GM10248 (cell line): Measurements from ENCODE around the gene HIP1R.

Experiments
- CTCF ChIA-PET: fragments of 300-600 bp; sonication (Branson Sonifier 250); formaldehyde crosslinking; extraction: SDS; loops from one replicate; lab custom pipeline; 2021; ENCODE audit warnings: antibody characterized with exemption; lab: Yijun Ruan, JAX
- POLR2A ChIA-PET: fragments of 350-650 bp; sonication (Branson Sonifier 250); formaldehyde crosslinking; extraction: SDS; loops from one replicate; lab custom pipeline; 2020; ENCODE audit warnings: antibody characterized with exemption; lab: Yijun Ruan, JAX
- DNase-seq: peaks from one replicate; pipeline ENCODE4 v3.0.0; 2012; ENCODE audit errors: extremely low spot score
- TF ChIP-seq, protein P1 (sequence below): IDR thresholded peaks from 2 replicates; pipeline ENCODE4 v1.5.1; 2012; ENCODE audit warnings: mild to moderate bottlenecking, low read depth; ENCODE audit errors: extremely low read depth, missing control alignments, control extremely low read depth

The HIP1R gene

DNA sequence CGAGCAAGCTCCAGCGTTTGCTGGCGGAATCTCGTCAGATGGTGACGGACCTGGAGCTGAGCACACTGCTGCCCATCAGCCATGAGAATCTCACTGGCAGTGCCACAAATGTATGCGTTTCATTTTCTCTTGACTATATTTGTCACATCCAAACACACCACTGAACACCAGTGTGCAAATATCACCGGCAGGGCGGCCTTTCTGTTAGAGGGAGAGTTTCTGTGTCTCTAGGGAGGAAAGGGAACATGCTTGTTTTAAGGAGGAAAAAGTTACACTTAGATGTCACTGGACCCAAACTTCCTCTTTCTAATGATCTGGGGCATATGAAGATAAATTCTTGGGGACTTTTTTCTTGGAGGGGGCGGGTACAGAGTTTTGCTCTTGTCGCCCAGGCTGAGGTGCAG lies 21.9 kb upstream of the HIP1R start:
- POLR2A ChIA-PET, result no interaction called here
- CTCF ChIA-PET, result interaction anchor here (0.9 to 4.4 kb wide), 2 partner anchors 20 to 28 kb away, joined by 3 to 18 read pairs; no protein-coding TSS in a partner anchor

DNA sequence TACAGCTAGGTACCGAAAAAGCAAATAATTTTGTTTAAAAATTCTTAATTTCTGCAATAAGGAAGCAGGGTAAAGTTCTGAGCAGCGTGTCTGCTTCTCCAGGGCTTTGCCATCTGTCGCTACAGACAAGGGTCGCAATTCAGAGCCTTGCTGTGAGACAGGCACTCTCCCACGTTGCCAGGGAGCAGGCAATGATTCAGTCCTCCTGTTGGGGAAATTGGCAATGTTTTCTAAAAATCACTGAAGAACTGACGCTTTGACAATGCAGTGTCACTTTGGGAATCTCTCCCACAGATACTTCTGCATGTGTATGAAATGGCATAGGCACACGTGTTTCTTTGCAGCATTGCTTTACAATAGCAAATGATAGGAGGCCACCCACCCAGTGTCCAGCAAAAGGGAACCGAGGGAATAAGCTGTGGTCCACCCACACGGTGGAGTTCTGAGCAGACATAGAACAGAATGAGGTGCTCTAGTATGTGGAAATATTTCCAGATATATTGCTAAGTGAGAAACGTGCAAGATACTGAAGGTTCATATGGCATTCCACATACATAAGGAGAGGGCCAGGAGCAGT lies 16.0 kb upstream of the HIP1R start:
- ChIA-PET CTCF (interaction anchor here (1.3 to 1.4 kb wide), 3 partner anchors 10 to 41 kb away, joined by 3 to 5 read pairs (median 3); no protein-coding TSS in a partner anchor), POLR2A (no interaction called here)
- DNase-seq, result no peak
- TF ChIP-seq, protein P1, sequence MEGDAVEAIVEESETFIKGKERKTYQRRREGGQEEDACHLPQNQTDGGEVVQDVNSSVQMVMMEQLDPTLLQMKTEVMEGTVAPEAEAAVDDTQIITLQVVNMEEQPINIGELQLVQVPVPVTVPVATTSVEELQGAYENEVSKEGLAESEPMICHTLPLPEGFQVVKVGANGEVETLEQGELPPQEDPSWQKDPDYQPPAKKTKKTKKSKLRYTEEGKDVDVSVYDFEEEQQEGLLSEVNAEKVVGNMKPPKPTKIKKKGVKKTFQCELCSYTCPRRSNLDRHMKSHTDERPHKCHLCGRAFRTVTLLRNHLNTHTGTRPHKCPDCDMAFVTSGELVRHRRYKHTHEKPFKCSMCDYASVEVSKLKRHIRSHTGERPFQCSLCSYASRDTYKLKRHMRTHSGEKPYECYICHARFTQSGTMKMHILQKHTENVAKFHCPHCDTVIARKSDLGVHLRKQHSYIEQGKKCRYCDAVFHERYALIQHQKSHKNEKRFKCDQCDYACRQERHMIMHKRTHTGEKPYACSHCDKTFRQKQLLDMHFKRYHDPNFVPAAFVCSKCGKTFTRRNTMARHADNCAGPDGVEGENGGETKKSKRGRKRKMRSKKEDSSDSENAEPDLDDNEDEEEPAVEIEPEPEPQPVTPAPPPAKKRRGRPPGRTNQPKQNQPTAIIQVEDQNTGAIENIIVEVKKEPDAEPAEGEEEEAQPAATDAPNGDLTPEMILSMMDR, result no peak

More for the DNA sequence above, 21.9 kb upstream of the HIP1R start:
- TF ChIP-seq, protein P1, result no peak
- peak; percentile 60 for DNase-seq

DNA sequence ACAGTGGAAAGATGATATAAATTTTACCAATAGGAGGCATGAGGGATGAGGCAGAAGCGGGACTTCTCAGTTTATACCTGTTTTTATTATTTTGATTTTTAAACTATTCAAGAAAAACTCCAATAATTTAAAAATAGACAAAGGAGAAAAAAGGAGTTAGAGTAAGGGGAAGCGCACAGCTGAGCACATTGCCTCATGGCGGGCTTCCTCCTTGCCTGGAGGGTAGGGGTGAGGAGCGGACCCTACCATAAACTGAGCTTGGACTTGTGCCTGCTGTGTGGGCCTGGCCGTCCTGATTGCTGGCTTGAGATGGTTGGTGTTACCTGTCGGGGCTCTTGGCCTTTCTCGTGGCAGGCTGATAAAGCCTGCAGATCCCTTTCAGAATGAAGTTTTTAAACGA lies 15.1 kb upstream of the HIP1R start:
- CTCF ChIA-PET, result interaction anchor here (1.2 to 2.0 kb wide), 3 partner anchors 21 to 27 kb away, joined by 3 to 6 read pairs (median 3); no protein-coding TSS in a partner anchor
- DNase-seq, result no peak
- POLR2A ChIA-PET, result no interaction called here
- TF ChIP-seq, protein P1, result no peak

DNA sequence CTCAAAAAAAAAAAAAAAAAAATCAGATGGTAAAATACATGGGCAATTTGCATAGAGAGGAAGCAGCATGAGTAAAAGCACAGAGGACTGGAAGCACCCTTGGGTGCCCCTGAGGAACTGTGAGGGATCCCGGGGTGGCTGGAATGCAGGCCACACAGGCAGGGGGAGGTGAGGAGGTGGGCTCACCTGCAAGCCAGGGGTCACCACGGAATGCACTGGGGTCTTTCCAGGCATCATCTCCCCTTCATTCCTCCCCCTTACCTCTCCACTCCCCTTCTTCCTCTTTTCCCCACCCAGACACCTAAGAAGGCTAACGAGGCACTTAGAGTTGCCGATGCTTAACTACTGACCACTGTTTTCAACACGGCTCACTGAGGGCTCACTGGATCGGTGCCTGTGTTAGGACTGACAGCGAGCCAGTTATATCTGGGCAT lies 14.4 kb upstream of the HIP1R start:
- DNase-seq, result no peak
- ChIA-PET POLR2A (no interaction called here), CTCF (interaction anchor here (1.2 to 2.0 kb wide), 3 partner anchors 21 to 27 kb away, joined by 3 to 6 read pairs (median 3); no protein-coding TSS in a partner anchor)
- TF ChIP-seq, protein P1, result no peak

DNA sequence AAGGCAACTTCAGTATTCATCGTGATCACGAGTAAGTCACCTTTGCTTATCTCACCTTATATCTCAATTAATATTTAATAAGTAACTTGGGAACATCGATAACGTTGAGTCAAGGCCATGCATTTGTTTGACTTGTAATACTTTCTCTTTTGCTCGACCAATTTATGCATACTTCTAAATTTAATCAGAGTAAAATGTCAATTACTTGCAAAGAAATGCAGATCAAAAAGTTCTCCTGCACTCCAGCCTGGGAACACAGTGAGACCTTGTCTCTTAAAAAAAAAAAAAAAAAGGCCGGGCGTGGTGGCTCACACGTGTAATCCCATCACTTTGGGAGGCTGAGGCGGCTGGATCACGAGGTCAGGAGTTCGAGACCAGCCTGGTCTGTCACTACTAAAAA lies 11.8 kb upstream of the HIP1R start:
- ChIA-PET POLR2A (no interaction called here), CTCF (interaction anchor here (1.0 to 2.3 kb wide), 3 partner anchors 14 to 185 kb away, joined by 4 to 7 read pairs (median 5); no protein-coding TSS in a partner anchor)
- DNase-seq, result no peak
- TF ChIP-seq, protein P1, result no peak

DNA sequence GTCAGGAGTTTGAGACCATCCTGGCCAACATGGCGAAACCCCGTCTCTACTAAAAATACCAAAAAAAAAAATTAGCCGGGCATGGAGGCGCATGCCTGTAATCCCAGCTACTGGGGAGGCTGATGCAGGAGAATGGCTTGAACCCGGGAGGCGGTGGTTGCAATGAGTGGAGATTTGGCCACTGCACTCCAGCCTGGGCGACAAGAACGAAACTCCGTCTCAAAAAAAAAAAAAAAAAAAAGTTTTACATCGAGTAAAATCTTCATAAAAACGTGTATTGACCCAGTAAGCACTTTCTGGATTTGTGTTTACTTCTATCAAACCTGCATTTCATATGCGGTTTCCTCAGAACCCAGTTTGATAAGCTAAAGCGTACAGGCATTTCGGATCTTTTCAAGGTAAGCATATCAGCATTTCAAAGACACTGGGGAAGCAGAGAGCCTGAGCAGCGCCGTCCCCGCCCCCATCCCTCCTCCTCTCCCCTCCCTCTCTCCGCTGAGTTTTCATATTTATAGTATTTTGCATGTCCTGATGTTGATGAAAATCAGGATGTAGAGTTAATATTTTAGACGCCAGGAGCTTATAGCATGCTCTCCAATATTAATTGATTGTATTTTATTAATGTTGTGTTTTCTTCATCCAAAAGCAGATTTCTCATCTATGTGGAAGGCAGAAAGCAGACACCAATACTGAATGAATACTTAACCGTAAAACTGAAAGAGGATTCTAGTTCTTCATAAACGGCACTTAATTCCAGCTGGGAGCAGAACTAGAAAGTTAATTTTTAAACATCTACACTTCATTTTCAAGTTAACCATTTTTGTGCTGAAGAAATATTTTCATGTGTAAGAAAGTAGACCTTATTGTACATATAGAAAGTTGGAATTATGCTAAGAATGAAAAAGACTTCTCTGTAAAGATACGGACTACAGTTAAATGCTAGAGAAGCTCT lies 9.2 kb upstream of the HIP1R start:
- no peak for DNase-seq
- TF ChIP-seq, protein P1, result no peak
- CTCF ChIA-PET, result interaction anchor here (0.8 to 1.5 kb wide), 7 partner anchors 12 to 33 kb away, joined by 3 to 7 read pairs (median 4); no protein-coding TSS in a partner anchor
- POLR2A ChIA-PET, result no interaction called here
